Measurements from ENCODE around the gene FAHD2A.

The FAHD2A gene

GRCh38 chr2:95390881-95391321 lies 11.6 kb upstream of the FAHD2A start:
- H3K79me2 ChIP-seq (ENCODE audit: control insufficient read depth, low read length) = no peaks in the 10 kb centered on the region
- TF ChIP-seq EZH2phosphoT487 (IDR thresholded peaks at IDR 0.05; ENCODE audit: borderline replicate concordance, low read length) = no peak
- TF ChIP-seq CTCF (IDR thresholded peaks at IDR 0.05; ENCODE audit: low read depth, low read length, poor library complexity, severe bottlenecking) = no peak
- no peak overlapping the region for H3K4me3 ChIP-seq (ENCODE audit: low read length)
- no peaks in the 10 kb centered on the region for H3K27me3 ChIP-seq (ENCODE audit: control insufficient read depth, low read length)
- H3K9me3 ChIP-seq (ENCODE audit: control insufficient read depth, insufficient read depth, low read length) = no peaks in the 10 kb centered on the region
- H3K9me2 ChIP-seq (replicated peaks; ENCODE audit: control insufficient read depth, low read length) = no peaks in the 10 kb centered on the region
- no peaks in the 10 kb centered on the region for H3K4me1 ChIP-seq (ENCODE audit: control insufficient read depth, low read length)
- no peak overlapping the region for H3K4me2 ChIP-seq (ENCODE audit: low read length)
- no peaks in the 10 kb centered on the region for H3F3A ChIP-seq (ENCODE audit: control insufficient read depth, insufficient read depth)
- H4K20me1 ChIP-seq (ENCODE audit: control insufficient read depth, insufficient read depth, low read depth, low read length) = no peaks in the 10 kb centered on the region
- no peak overlapping the region for H3K27ac ChIP-seq (ENCODE audit: low read depth, low read length)
- H3K36me3 ChIP-seq (ENCODE audit: control insufficient read depth, low read length) = no peaks in the 10 kb centered on the region

GRCh38 chr2:95391641-95392310 lies 10.7 kb upstream of the FAHD2A start:
- Histone ChIP-seq H3F3A (ENCODE audit: control insufficient read depth, insufficient read depth) (no peaks in the 10 kb centered on the region), H4K20me1 (ENCODE audit: control insufficient read depth, insufficient read depth, low read depth, low read length) (no peaks in the 10 kb centered on the region), H3K9me2 (replicated peaks; ENCODE audit: control insufficient read depth, low read length) (no peaks in the 10 kb centered on the region), H3K9me3 (ENCODE audit: control insufficient read depth, insufficient read depth, low read length) (no peaks in the 10 kb centered on the region), H3K27me3 (ENCODE audit: control insufficient read depth, low read length) (no peaks in the 10 kb centered on the region), H3K27ac (ENCODE audit: low read depth, low read length) (no peak overlapping the region), H3K79me2 (ENCODE audit: control insufficient read depth, low read length) (no peaks in the 10 kb centered on the region), H3K4me1 (ENCODE audit: control insufficient read depth, low read length) (no peaks in the 10 kb centered on the region), H3K4me2 (ENCODE audit: low read length) (no peak overlapping the region), H3K36me3 (ENCODE audit: control insufficient read depth, low read length) (no peaks in the 10 kb centered on the region), H3K4me3 (ENCODE audit: low read length) (no peak overlapping the region)
- TF ChIP-seq CTCF (IDR thresholded peaks at IDR 0.05; ENCODE audit: low read depth, low read length, poor library complexity, severe bottlenecking) (no peak), EZH2phosphoT487 (IDR thresholded peaks at IDR 0.05; ENCODE audit: borderline replicate concordance, low read length) (no peak)

GRCh38 chr2:95392320-95392719 lies 10.2 kb upstream of the FAHD2A start:
- H3F3A ChIP-seq (ENCODE audit: control insufficient read depth, insufficient read depth) = no peaks in the 10 kb centered on the region
- no peak overlapping the region for H3K4me2 ChIP-seq (ENCODE audit: low read length)
- H3K9me3 ChIP-seq (ENCODE audit: control insufficient read depth, insufficient read depth, low read length) = no peaks in the 10 kb centered on the region
- H3K27me3 ChIP-seq (ENCODE audit: control insufficient read depth, low read length) = no peaks in the 10 kb centered on the region
- H3K27ac ChIP-seq (ENCODE audit: low read depth, low read length) = no peak overlapping the region
- no peaks in the 10 kb centered on the region for H3K36me3 ChIP-seq (ENCODE audit: control insufficient read depth, low read length)
- H4K20me1 ChIP-seq (ENCODE audit: control insufficient read depth, insufficient read depth, low read depth, low read length) = no peaks in the 10 kb centered on the region
- H3K4me3 ChIP-seq (ENCODE audit: low read length) = no peak overlapping the region
- no peaks in the 10 kb centered on the region for H3K4me1 ChIP-seq (ENCODE audit: control insufficient read depth, low read length)
- H3K9me2 ChIP-seq (replicated peaks; ENCODE audit: control insufficient read depth, low read length) = no peaks in the 10 kb centered on the region
- TF ChIP-seq CTCF (IDR thresholded peaks at IDR 0.05; ENCODE audit: low read depth, low read length, poor library complexity, severe bottlenecking) (no peak), EZH2phosphoT487 (IDR thresholded peaks at IDR 0.05; ENCODE audit: borderline replicate concordance, low read length) (no peak)
- no peaks in the 10 kb centered on the region for H3K79me2 ChIP-seq (ENCODE audit: control insufficient read depth, low read length)
